ENCODE data around the gene CCDC178. TPM values are rescaled to one million over a fixed set of nuclear protein-coding genes. Genes with fewer than 3 reads are reported as not detected.

CCDC178 gene
- total RNA-seq, 2 experiments from 2014 or later = not detected

- Mint-ChIP-seq H3K9me3 (peaks cover 11% of the 10 kb centered on the region), H3K4me3 (no peak overlapping the region), H3K4me1 (ENCODE audit: low read depth) (no peaks in the 10 kb centered on the region), H3K27ac (no peak overlapping the region), H3K27me3 (no peaks in the 10 kb centered on the region), H3K36me3 (no peaks in the 10 kb centered on the region)
- ChIA-PET POLR2A (no interaction called here), CTCF (no interaction called here)
- intact Hi-C loops (cut with micrococcal nuclease) = no loop called here
- DNase-seq = no peak
Observed at GRCh38 chr18:32891797-32892196, 548.7 kb downstream of the CCDC178 start.

- peaks cover 5% of the 10 kb centered on the region for H3K9me3 Mint-ChIP-seq
- ChIA-PET POLR2A (no interaction called here), CTCF (no interaction called here)
- no peaks in the 10 kb centered on the region for H3K36me3 Mint-ChIP-seq
- no peak for DNase-seq
- intact Hi-C loops (cut with micrococcal nuclease) = no loop called here
- H3K27ac Mint-ChIP-seq = no peak overlapping the region
- H3K27me3 Mint-ChIP-seq = no peaks in the 10 kb centered on the region
- H3K4me1 Mint-ChIP-seq (ENCODE audit: low read depth) = no peaks in the 10 kb centered on the region
- no peak overlapping the region for H3K4me3 Mint-ChIP-seq
Observed at GRCh38 chr18:32891130-32891529, 549.4 kb downstream of the CCDC178 start.

DNA sequence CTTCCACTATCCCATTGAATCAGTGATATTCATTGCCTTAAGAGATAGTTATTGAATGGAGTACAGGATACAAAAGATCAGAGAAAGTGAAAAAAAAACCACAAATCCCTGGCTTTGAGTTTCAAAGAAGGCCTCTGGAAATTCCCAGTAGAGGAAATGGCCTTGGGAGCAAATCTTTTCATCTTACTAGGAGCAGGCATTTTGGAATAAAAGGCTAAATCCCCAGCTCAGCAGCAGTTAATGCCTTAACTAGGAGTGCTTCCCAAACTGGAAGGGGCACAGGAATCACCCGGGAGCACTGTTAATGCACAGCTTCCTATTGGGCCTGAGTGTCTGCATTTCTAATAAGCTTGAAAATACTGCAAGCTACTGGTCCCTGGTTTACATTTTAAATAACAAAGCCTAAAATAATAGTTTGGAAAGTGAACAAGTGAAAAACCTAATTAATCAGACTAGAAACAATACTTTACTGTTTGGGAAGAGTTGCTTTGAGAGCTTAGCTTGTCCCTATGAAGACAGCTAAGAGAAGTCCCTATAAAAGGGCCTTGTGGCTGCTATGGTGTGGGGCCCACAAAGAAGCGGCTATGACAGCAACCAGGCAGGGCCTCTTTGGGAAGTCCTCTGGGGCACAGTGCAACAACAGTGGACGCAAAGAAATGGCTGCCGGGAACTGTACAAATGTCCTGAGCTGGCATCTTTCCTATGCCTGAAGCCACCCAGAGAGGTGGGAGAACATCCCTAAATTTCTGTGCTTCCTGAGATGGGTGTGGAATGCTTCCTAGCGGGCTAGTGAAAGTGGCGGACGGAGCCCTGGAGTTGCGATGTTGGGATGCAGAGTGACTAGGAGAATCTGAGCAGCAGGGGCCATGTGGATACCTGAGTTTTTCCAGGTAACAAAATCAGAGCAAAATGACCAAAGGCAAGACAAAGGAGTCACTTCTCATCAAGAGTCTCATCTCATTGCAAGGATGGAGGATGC is 550.6 kb downstream of the CCDC178 start:
- H3K4me1 Mint-ChIP-seq (ENCODE audit: low read depth) = no peaks in the 10 kb centered on the region
- no peak for DNase-seq
- H3K27me3 Mint-ChIP-seq = no peaks in the 10 kb centered on the region
- no peak overlapping the region for H3K27ac Mint-ChIP-seq
- H3K36me3 Mint-ChIP-seq = no peaks in the 10 kb centered on the region
- H3K4me3 Mint-ChIP-seq = no peak overlapping the region
- intact Hi-C loops (cut with micrococcal nuclease) = no loop called here
- POLR2A ChIA-PET = no interaction called here
- CTCF ChIA-PET = no interaction called here
- peaks cover 5% of the 10 kb centered on the region for H3K9me3 Mint-ChIP-seq

DNA sequence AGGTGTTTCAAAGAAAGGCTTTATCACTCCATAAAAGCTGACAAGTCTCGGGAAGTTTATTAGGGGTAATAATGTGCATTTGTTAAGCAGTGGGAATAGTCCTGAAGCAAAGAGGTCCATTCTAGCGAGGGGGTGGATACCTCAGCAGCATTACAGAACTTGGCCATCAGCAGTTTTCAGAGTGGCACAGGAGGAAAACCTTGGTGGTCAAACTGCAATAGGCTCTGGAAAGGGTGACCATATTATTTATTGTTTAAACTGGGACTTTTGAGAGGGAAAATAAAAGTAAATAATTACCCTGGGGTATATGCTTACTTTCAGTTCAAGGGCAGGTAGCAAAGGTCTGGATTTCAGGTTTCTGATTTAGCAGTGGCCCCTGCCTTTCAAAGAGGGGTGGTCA is 552.2 kb downstream of the CCDC178 start:
- ChIA-PET POLR2A (no interaction called here), CTCF (no interaction called here)
- Mint-ChIP-seq H3K27me3 (no peaks in the 10 kb centered on the region), H3K4me1 (ENCODE audit: low read depth) (no peaks in the 10 kb centered on the region), H3K9me3 (peaks cover 5% of the 10 kb centered on the region), H3K36me3 (no peaks in the 10 kb centered on the region), H3K4me3 (no peak overlapping the region), H3K27ac (no peak overlapping the region)
- intact Hi-C loops (cut with micrococcal nuclease) = no loop called here
- DNase-seq = no peak

Other genes starting within 250 kb of the CCDC178 start
- not detected for gene ASXL3, start 137.5 kb upstream of the CCDC178 start, total RNA-seq